Activated naive CD4-positive, alpha-beta T cell treated with anti-CD3 and anti-CD28 coated beads for 36 hours (primary cell): ENCODE results near the gene ADD1. TPM values are rescaled to one million over a fixed set of nuclear protein-coding genes. Genes with fewer than 3 reads are reported as not detected.

Experiments
- total RNA-seq, 2 experiments: library from RNA; stranded (reverse); gene quantifications; one replicate each; pipeline ENCODE4 v1.2.3, GENCODE V29; 2021

Gene ADD1
- total RNA-seq, 2 experiments from 2014 or later, result 165 TPM

Other genes starting within 250 kb of the ADD1 start
- 10 to 100 TPM; 54.2 to 55.0 TPM for gene TNIP2, start 87.5 kb upstream of the ADD1 start, total RNA-seq
- 10 to 100 TPM; 45.7 to 47.4 TPM for gene SH3BP2, start 50.8 kb upstream of the ADD1 start, total RNA-seq
- 10 to 100 TPM; 48.3 to 55.1 TPM for gene NOP14, start 119.6 kb downstream of the ADD1 start, total RNA-seq
- gene GRK4, start 119.7 kb downstream of the ADD1 start, total RNA-seq, result 1 to 10 TPM; 1.3 to 2.1 TPM
- not detected for gene HTT-AS, start 230.7 kb downstream of the ADD1 start, total RNA-seq
- 10 to 100 TPM; 91.6 to 94.1 TPM for gene HTT, start 230.8 kb downstream of the ADD1 start, total RNA-seq